Pancreas (tissue), 10 donors: ENCODE measurements around the gene COL25A1. TPM values are rescaled to one million over a fixed set of nuclear protein-coding genes. Genes with fewer than 3 reads are reported as not detected.

ENCODE experiments used
- ATAC-seq, 4 donors: fragments of 200-7000 bp; cut with Tn5 transposase; one replicate each; pipeline versions ENCODE4 v1.8.0 to v1.9.1; 2020; ENCODE audit warnings: mild to moderate bottlenecking in 4 of 4, moderate library complexity in 4 of 4
- DNase-seq, 6 donors: peaks; one replicate each; pipeline ENCODE4 v3.0.0-alpha.2; 2020
- FAIRE-seq: peaks from 2 replicates; lab custom pipeline; 2012; peaks lifted over from hg19 to GRCh38; lab: Jason Lieb, UNC
- H3K27ac ChIP-seq, 4 donors: fragments of 200-600 bp; sonication (generic); 1 replicate in 3 of 4; 2 replicates in 1 of 4; pipeline versions ENCODE4 v1.5.0 to v1.8.0; 2020
- H3K27me3 ChIP-seq, 4 donors: fragments of 200-600 bp; one replicate each; pipeline ENCODE4 v1.8.0; 2021
- H3K36me3 ChIP-seq, 3 donors: fragments of 200-600 bp; sonication (generic) in 1 of 3; one replicate each; pipeline versions ENCODE4 v1.5.0 to v1.8.0; 2020 to 2021
- H3K4me1 ChIP-seq, 3 donors: fragments of 200-600 bp; one replicate each; pipeline ENCODE4 v1.8.0; 2021
- H3K4me3 ChIP-seq, 4 donors: fragments of 200-600 bp; sonication (generic) in 2 of 4; one replicate each; pipeline versions ENCODE4 v1.5.0 to v1.8.0; 2020 to 2021
- H3K9me3 ChIP-seq, 4 donors: fragments of 200-600 bp; one replicate each; pipeline ENCODE4 v1.8.0; 2021
- WGBS, 2 donors: extraction: QIAGEN DNeasy Blood & Tissue Kit; methylation state at CpG; one replicate each; pipeline ENCODE4 v1.1.7; 2013; 5-methylcytosine and 5-hydroxymethylcytosine counted together
- intact Hi-C, 3 donors: fragments of 100-400 bp; cut with DNase I; formaldehyde crosslinking; loops; one replicate each; pipeline versions ENCODE4 v1.11.1 to v1.14.2; 2022
- polyA plus RNA-seq, 2 donors: library from polyadenylated mRNA; stranded (reverse); fragments of 200-250 nt; gene quantifications; one replicate each; pipeline ENCODE4 v1.2.3, GENCODE V29; 2013
- total RNA-seq, 6 donors: library from RNA; stranded (reverse); fragmentation: NEBNext Ultra II Directional in 4 of 6; extraction: Animal tissue kit (Norgen Biotek cat#: 25700) in 4 of 6; gene quantifications; one replicate each; pipeline versions ENCODE4 v1.2.1 to v1.2.4, GENCODE V29; 2021 to 2023
- TF ChIP-seq, protein P1 (sequence below), 4 donors: fragments of 200-600 bp; sonication (generic) in 3 of 4; IDR thresholded peaks; one replicate each; pipeline versions ENCODE4 v1.5.0 to v1.8.0; 2021; ENCODE audit warnings: antibody characterized with exemption in 4 of 4
- donor health status: healthy with polysubstance abuse.
- donor health status: DM: no; HTN: no; CAD: no; lungs with moderate emphysema.
- donor health status: DM: no; HTN: no; CAD: no.
- donor health status: control.
- donor health status: control.
- donor health status: Bipolar disorder and iron deficiency.
- donor health status: DM: yes; HTN: yes; CAD: no.
- donor health status: DM: no; HTN: no; CAD: no.
- donor health status: DM: no; HTN: no; CAD: no.
- donor health status: DM: yes; HTN: yes; CAD: no.

Gene COL25A1
- total and polyA plus RNA-seq, 8 donors, result 0.08 to 0.46 (median 0.22) TPM

GRCh38 chr4:109183931-109184490 is 118.4 kb downstream of the COL25A1 start:
- 83 to 88% methylated on average over 3 of the region's 3 CpGs for WGBS, 2 donors
- Histone ChIP-seq H3K36me3 (no peaks in the 10 kb centered on the region), H3K27me3 (no peaks in the 10 kb centered on the region), H3K27ac (no peak overlapping the region), H3K4me3 (no peak overlapping the region), H3K9me3 (no peaks in the 10 kb centered on the region), H3K4me1 (no peaks in the 10 kb centered on the region)
- no peak for ATAC-seq
- intact Hi-C loops, result no loop called here
- TF ChIP-seq, protein P1, sequence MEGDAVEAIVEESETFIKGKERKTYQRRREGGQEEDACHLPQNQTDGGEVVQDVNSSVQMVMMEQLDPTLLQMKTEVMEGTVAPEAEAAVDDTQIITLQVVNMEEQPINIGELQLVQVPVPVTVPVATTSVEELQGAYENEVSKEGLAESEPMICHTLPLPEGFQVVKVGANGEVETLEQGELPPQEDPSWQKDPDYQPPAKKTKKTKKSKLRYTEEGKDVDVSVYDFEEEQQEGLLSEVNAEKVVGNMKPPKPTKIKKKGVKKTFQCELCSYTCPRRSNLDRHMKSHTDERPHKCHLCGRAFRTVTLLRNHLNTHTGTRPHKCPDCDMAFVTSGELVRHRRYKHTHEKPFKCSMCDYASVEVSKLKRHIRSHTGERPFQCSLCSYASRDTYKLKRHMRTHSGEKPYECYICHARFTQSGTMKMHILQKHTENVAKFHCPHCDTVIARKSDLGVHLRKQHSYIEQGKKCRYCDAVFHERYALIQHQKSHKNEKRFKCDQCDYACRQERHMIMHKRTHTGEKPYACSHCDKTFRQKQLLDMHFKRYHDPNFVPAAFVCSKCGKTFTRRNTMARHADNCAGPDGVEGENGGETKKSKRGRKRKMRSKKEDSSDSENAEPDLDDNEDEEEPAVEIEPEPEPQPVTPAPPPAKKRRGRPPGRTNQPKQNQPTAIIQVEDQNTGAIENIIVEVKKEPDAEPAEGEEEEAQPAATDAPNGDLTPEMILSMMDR (IDR thresholded peaks at IDR 0.05), result no peak
- FAIRE-seq, result no peak
- no peak for DNase-seq

GRCh38 chr4:109182696-109183095 is 119.8 kb downstream of the COL25A1 start:
- H3K27ac ChIP-seq, result no peak overlapping the region
- DNase-seq (no peak), FAIRE-seq (no peak), ATAC-seq (no peak)
- H3K27me3 ChIP-seq, result no peaks in the 10 kb centered on the region
- no peaks in the 10 kb centered on the region for H3K9me3 ChIP-seq
- WGBS, 2 donors, result 51 to 53% methylated on average over 3 of the region's 3 CpGs
- H3K4me3 ChIP-seq, result no peak overlapping the region
- intact Hi-C loops, result no loop called here
- TF ChIP-seq, protein P1 (IDR thresholded peaks at IDR 0.05), result no peak
- H3K4me1 ChIP-seq, result no peaks in the 10 kb centered on the region
- H3K36me3 ChIP-seq, result no peaks in the 10 kb centered on the region

- TF ChIP-seq, protein P1 (IDR thresholded peaks at IDR 0.05), result no peak
- Histone ChIP-seq H3K9me3 (no peaks in the 10 kb centered on the region), H3K27me3 (no peaks in the 10 kb centered on the region), H3K27ac (no peak overlapping the region), H3K36me3 (no peaks in the 10 kb centered on the region), H3K4me3 (no peak overlapping the region), H3K4me1 (no peaks in the 10 kb centered on the region)
- FAIRE-seq (no peak), DNase-seq (no peak), ATAC-seq (no peak)
- WGBS, 2 donors, result 66 to 78% methylated on average over 3 of the region's 3 CpGs
- intact Hi-C loops, result no loop called here
These were observed 123.4 kb downstream of the COL25A1 start for GRCh38 chr4:109179061-109179460.

- Histone ChIP-seq H3K4me1 (no peaks in the 10 kb centered on the region), H3K27me3 (no peaks in the 10 kb centered on the region), H3K9me3 (no peaks in the 10 kb centered on the region), H3K4me3 (no peak overlapping the region), H3K27ac (no peak overlapping the region), H3K36me3 (no peaks in the 10 kb centered on the region)
- TF ChIP-seq, protein P1 (IDR thresholded peaks at IDR 0.05), result no peak
- FAIRE-seq (no peak), DNase-seq (no peak), ATAC-seq (no peak)
- WGBS, 2 donors, result 72 to 77% methylated on average over 6 of the region's 6 CpGs
- intact Hi-C loops, result no loop called here
These were observed 125.2 kb downstream of the COL25A1 start for GRCh38 chr4:109177096-109177810.
